Smooth muscle cell (in vitro differentiated cells): ENCODE measurements around the gene ACCSL. TPM values are rescaled to one million over a fixed set of nuclear protein-coding genes. Genes with fewer than 3 reads are reported as not detected.

ENCODE experiments used
- DNase-seq: peaks from one replicate; lab custom pipeline; 2025; ENCODE audit not compliant: unreplicated experiment; lab: John Stamatoyannopoulos, UW
- H2AFZ ChIP-seq: fragments of 200-600 bp; sonication (generic); 2 replicates; pipeline ENCODE4 v1.6.0; 2016; ENCODE audit warnings: antibody characterized with exemption, low read depth, mild to moderate bottlenecking
- H3F3A ChIP-seq: fragments of 200-600 bp; sonication (generic); 2 replicates; pipeline ENCODE4 v1.6.0; 2017; ENCODE audit warnings: antibody characterized with exemption, low read depth
- H3K27ac ChIP-seq: fragments of 200-600 bp; sonication (generic); 2 replicates; pipeline ENCODE4 v1.5.1; 2016; ENCODE audit warnings: low read depth, mild to moderate bottlenecking
- H3K27me3 ChIP-seq: fragments of 200-600 bp; sonication (generic); 2 replicates; pipeline ENCODE4 v1.6.1; 2016; ENCODE audit warnings: low read depth, mild to moderate bottlenecking
- H3K36me3 ChIP-seq: fragments of 200-600 bp; sonication (generic); 2 replicates; pipeline ENCODE4 v1.5.1; 2016; ENCODE audit warnings: low read depth
- H3K4me1 ChIP-seq: fragments of 200-600 bp; sonication (generic); 2 replicates; pipeline ENCODE4 v1.5.1; 2016; ENCODE audit warnings: low read depth
- H3K4me2 ChIP-seq: fragments of 200-600 bp; sonication (generic); 2 replicates; pipeline ENCODE4 v1.6.0; 2016; ENCODE audit warnings: mild to moderate bottlenecking
- H3K4me3 ChIP-seq: fragments of 200-600 bp; sonication (generic); 2 replicates; pipeline ENCODE4 v1.5.1; 2016; ENCODE audit warnings: mild to moderate bottlenecking
- H3K79me2 ChIP-seq: fragments of 200-600 bp; sonication (generic); 2 replicates; pipeline ENCODE4 v1.6.0; 2016; ENCODE audit warnings: low read depth, mild to moderate bottlenecking
- H3K9ac ChIP-seq: fragments of 200-600 bp; sonication (generic); 2 replicates; pipeline ENCODE4 v1.6.0; 2016; ENCODE audit warnings: low read depth
- H3K9me3 ChIP-seq: fragments of 200-600 bp; sonication (generic); replicated peaks from 2 replicates; pipeline ENCODE4 v1.5.1; 2016; ENCODE audit warnings: low read depth
- H4K20me1 ChIP-seq: fragments of 200-600 bp; sonication (generic); 2 replicates; pipeline ENCODE4 v1.6.0; 2016; ENCODE audit warnings: low read depth
- WGBS: methylation state at CpG from one replicate; pipeline ENCODE4 v1.1.7; 2016; ENCODE audit warnings: low lambda C conversion rate; 5-methylcytosine and 5-hydroxymethylcytosine counted together
- polyA plus RNA-seq: library from polyadenylated mRNA; unstranded; fragments of >200 nt; fragmentation: Nextera tagmentation; extraction: Ambion mirVana; gene quantifications from 2 replicates; pipeline ENCODE4 v1.2.1, GENCODE V29; 2016
- total RNA-seq: library from RNA; depleted of rRNA; stranded (reverse); fragments of >200 nt; gene quantifications from 2 replicates; pipeline ENCODE4 v1.2.3, GENCODE V29; 2014
- TF ChIP-seq, protein P1 (sequence below): fragments of 200-600 bp; sonication (generic); IDR thresholded peaks from 2 replicates; pipeline ENCODE4 v1.5.1; 2017; ENCODE audit warnings: borderline replicate concordance, mild to moderate bottlenecking, antibody characterized with exemption; ENCODE audit not compliant: insufficient read depth, poor library complexity, severe bottlenecking

ACCSL gene
- total and polyA plus RNA-seq, 2 experiments from 2014 or later, result not detected

GRCh38 chr11:44101098-44101497 lies 53.3 kb downstream of the ACCSL start:
- Histone ChIP-seq H3K36me3 (no peaks in the 10 kb centered on the region), H3K79me2 (peaks cover 26% of the 10 kb centered on the region), H3K27ac (no peak overlapping the region), H3K9me3 (no peaks in the 10 kb centered on the region), H3K27me3 (no peaks in the 10 kb centered on the region), H3K4me3 (no peak overlapping the region), H3F3A (no peaks in the 10 kb centered on the region), H3K4me1 (peaks cover 9% of the 10 kb centered on the region), H3K4me2 (no peak overlapping the region), H2AFZ (no peak overlapping the region), H4K20me1 (peaks cover 98% of the 10 kb centered on the region), H3K9ac (no peak overlapping the region)
- 89% methylated on average over 2 of the region's 2 CpGs for WGBS
- no peak for DNase-seq
- TF ChIP-seq, protein P1, sequence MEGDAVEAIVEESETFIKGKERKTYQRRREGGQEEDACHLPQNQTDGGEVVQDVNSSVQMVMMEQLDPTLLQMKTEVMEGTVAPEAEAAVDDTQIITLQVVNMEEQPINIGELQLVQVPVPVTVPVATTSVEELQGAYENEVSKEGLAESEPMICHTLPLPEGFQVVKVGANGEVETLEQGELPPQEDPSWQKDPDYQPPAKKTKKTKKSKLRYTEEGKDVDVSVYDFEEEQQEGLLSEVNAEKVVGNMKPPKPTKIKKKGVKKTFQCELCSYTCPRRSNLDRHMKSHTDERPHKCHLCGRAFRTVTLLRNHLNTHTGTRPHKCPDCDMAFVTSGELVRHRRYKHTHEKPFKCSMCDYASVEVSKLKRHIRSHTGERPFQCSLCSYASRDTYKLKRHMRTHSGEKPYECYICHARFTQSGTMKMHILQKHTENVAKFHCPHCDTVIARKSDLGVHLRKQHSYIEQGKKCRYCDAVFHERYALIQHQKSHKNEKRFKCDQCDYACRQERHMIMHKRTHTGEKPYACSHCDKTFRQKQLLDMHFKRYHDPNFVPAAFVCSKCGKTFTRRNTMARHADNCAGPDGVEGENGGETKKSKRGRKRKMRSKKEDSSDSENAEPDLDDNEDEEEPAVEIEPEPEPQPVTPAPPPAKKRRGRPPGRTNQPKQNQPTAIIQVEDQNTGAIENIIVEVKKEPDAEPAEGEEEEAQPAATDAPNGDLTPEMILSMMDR, result no peak

DNA sequence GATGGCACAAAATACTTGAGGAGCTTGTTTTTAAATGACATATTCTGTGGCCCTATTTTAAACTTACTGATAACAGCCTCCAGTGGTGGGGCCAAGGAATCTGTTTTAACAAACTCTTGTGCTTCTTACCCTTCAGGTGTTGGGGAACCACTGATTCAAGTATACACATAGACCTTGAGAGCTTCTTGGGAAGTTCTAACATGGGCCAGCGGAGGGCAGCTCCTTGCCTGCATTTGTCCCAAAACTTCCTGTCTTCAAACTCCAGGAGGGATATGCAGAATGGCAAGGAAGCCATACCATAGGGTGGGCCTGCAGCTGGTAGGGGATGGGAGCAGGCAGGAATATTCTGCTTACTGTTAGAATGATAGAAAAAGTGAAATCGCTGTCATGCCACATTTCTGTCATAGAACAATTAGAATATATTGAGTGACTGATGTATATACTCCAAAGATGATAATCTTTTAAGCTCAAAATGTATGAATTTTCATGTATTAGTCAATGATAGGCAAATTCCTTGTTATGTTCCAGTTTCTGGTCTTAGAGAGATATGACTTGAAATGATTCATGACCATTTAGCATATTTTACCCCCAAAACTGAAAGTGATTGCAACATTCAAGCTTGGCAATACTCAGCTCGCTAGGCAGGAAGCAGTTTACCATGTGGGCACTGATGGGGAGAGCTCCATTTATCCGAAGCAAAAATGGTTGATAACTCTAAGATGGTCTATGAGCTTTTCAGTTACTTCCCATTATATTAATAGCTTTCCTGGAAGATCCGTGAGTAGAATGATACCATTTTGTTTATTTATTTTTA lies 56.9 kb downstream of the ACCSL start:
- no peak overlapping the region for H3K4me3 ChIP-seq
- H3K4me1 ChIP-seq, result no peaks in the 10 kb centered on the region
- no peaks in the 10 kb centered on the region for H3F3A ChIP-seq
- WGBS, result 96% methylated on average over 5 of the region's 5 CpGs
- no peak overlapping the region for H3K27ac ChIP-seq
- H3K4me2 ChIP-seq, result no peak overlapping the region
- TF ChIP-seq, protein P1, result no peak
- no peak overlapping the region for H3K9ac ChIP-seq
- peaks cover 16% of the 10 kb centered on the region for H3K79me2 ChIP-seq
- peaks cover 69% of the 10 kb centered on the region for H4K20me1 ChIP-seq
- DNase-seq, result no peak
- H3K27me3 ChIP-seq, result no peaks in the 10 kb centered on the region
- H3K36me3 ChIP-seq, result no peaks in the 10 kb centered on the region
- H2AFZ ChIP-seq, result no peak overlapping the region
- no peaks in the 10 kb centered on the region for H3K9me3 ChIP-seq

GRCh38 chr11:44108260-44108659 lies 60.5 kb downstream of the ACCSL start:
- Histone ChIP-seq H3K9ac (no peak overlapping the region), H3K4me3 (no peak overlapping the region), H4K20me1 (peaks cover 63% of the 10 kb centered on the region), H3K27me3 (no peaks in the 10 kb centered on the region), H3K4me2 (no peak overlapping the region), H3K27ac (no peak overlapping the region), H2AFZ (no peak overlapping the region), H3K36me3 (no peaks in the 10 kb centered on the region), H3F3A (no peaks in the 10 kb centered on the region), H3K4me1 (no peaks in the 10 kb centered on the region), H3K79me2 (peaks cover 4% of the 10 kb centered on the region), H3K9me3 (no peaks in the 10 kb centered on the region)
- WGBS, result 94% methylated on average over 6 of the region's 6 CpGs
- DNase-seq, result no peak
- TF ChIP-seq, protein P1, result no peak

Other genes starting within 250 kb of the ACCSL start
- gene ALKBH3, start 167.2 kb upstream of the ACCSL start, total RNA-seq, result 31.7 and 34.3 TPM in 2 replicates
- gene ALKBH3, start 167.2 kb upstream of the ACCSL start, polyA plus RNA-seq, result 29.9 and 37.1 TPM in 2 replicates
- 39.9 and 50.5 TPM in 2 replicates for gene C11orf96, start 105.3 kb upstream of the ACCSL start, total RNA-seq
- gene C11orf96, start 105.3 kb upstream of the ACCSL start, polyA plus RNA-seq, result 22.1 and 24.3 TPM in 2 replicates
- 1.6 and 3.5 TPM in 2 replicates for gene ACCS, start 18.3 kb downstream of the ACCSL start, total RNA-seq
- gene ACCS, start 18.3 kb downstream of the ACCSL start, polyA plus RNA-seq, result 4.1 and 11.3 TPM in 2 replicates
- 128 and 144 TPM in 2 replicates for gene EXT2, start 47.7 kb downstream of the ACCSL start, total RNA-seq
- gene EXT2, start 47.7 kb downstream of the ACCSL start, polyA plus RNA-seq, result 64.3 and 87.6 TPM in 2 replicates